ENCODE data around the gene OCIAD1.

DNA sequence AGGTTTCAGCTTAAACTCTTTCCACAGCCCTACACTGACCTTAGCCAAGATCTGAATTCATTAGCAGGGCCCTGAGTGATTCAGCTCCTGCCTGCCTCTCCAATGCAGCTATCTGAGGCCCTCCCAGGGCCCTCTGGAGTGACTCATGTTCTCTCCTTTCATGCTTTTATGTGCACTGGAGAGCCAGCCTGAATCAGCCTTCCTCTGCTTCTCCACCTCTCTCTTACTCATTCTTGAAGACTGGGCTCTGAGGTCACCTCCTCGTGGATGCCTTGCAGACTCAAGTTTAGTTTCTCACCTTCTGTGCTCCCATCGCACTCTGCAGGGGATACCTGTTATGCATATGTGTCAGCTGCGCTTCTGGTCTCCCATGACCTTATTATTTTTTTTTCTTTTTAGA lies 78.8 kb downstream of the OCIAD1 start:
- TF ChIP-seq, protein P1, sequence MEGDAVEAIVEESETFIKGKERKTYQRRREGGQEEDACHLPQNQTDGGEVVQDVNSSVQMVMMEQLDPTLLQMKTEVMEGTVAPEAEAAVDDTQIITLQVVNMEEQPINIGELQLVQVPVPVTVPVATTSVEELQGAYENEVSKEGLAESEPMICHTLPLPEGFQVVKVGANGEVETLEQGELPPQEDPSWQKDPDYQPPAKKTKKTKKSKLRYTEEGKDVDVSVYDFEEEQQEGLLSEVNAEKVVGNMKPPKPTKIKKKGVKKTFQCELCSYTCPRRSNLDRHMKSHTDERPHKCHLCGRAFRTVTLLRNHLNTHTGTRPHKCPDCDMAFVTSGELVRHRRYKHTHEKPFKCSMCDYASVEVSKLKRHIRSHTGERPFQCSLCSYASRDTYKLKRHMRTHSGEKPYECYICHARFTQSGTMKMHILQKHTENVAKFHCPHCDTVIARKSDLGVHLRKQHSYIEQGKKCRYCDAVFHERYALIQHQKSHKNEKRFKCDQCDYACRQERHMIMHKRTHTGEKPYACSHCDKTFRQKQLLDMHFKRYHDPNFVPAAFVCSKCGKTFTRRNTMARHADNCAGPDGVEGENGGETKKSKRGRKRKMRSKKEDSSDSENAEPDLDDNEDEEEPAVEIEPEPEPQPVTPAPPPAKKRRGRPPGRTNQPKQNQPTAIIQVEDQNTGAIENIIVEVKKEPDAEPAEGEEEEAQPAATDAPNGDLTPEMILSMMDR (IDR thresholded peaks at IDR 0.05; ENCODE audit: low read depth, low read length, missing input control) = no peak
- TF ChIP-seq, protein P2, sequence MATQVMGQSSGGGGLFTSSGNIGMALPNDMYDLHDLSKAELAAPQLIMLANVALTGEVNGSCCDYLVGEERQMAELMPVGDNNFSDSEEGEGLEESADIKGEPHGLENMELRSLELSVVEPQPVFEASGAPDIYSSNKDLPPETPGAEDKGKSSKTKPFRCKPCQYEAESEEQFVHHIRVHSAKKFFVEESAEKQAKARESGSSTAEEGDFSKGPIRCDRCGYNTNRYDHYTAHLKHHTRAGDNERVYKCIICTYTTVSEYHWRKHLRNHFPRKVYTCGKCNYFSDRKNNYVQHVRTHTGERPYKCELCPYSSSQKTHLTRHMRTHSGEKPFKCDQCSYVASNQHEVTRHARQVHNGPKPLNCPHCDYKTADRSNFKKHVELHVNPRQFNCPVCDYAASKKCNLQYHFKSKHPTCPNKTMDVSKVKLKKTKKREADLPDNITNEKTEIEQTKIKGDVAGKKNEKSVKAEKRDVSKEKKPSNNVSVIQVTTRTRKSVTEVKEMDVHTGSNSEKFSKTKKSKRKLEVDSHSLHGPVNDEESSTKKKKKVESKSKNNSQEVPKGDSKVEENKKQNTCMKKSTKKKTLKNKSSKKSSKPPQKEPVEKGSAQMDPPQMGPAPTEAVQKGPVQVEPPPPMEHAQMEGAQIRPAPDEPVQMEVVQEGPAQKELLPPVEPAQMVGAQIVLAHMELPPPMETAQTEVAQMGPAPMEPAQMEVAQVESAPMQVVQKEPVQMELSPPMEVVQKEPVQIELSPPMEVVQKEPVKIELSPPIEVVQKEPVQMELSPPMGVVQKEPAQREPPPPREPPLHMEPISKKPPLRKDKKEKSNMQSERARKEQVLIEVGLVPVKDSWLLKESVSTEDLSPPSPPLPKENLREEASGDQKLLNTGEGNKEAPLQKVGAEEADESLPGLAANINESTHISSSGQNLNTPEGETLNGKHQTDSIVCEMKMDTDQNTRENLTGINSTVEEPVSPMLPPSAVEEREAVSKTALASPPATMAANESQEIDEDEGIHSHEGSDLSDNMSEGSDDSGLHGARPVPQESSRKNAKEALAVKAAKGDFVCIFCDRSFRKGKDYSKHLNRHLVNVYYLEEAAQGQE (IDR thresholded peaks at IDR 0.05) = no peak
- TF ChIP-seq NR2F2 (IDR thresholded peaks at IDR 0.05) (no peak), JUND (IDR thresholded peaks at IDR 0.05) (no peak), TAF1 (conservative IDR thresholded peaks at IDR 0.05) (no peak), FOXA1 (IDR thresholded peaks at IDR 0.05) (no peak)

All from liver (tissue), 3 donors.